GM19467 (cell line): Measurements from ENCODE around the gene OXCT1.
"Not testable (repeated sequence)": the region's sequence is repeated elsewhere in the genome, so short reads cannot be mapped to it uniquely, and the experiment has no call there.

Source experiments
- ATAC-seq: cut with Tn5 transposase; IDR thresholded peaks from one replicate; pipeline ENCODE4 v1.9.1; 2021; ENCODE audit warnings: mild to moderate bottlenecking, moderate library complexity; ENCODE audit not compliant: unreplicated experiment

OXCT1 gene

DNA sequence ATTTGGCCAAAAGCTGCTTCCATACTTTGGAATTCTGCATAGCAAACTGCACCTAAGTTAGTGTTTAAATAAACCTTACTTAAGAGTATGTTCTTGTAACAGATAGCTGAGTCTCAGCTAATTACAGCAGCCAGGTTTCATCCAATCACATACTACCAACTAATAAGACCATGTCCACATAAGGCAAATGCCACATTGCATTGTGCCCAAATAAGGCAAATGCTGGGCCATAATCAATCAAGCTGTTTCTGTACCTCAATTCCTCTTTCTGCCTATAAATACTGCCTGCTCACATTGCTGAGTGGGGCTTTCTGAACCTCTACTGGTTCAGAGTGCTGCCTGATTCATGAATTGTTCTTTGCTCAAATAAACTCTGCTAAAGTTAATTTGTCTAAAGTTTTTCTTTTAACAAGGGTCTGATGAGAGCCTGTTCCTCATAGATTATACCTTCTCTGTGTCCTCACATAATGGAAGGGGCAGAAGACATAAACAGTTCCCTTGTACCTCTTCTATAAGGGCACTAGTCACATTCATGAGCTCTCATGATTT is 4.4 kb upstream of the OXCT1 start:
- no peak for ATAC-seq

DNA sequence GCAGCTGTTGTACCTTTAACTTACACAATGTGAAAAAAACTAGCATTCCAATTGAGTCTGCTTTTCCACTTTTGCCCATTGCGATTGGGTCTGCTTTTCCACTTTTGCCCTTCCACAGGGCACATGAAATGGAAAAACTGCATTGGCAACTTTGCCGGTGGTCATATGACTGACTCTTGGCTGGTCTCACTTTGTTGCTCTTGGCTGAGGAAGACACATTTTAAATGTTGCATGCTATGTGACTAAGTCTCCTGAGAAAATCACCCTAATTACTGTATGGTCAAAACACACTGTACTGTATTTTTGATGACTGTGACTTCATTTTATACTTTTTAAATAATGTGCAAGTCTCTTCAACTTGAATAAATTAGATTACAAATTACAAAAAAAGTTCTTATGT is 1.6 kb upstream of the OXCT1 start:
- no peak for ATAC-seq

DNA sequence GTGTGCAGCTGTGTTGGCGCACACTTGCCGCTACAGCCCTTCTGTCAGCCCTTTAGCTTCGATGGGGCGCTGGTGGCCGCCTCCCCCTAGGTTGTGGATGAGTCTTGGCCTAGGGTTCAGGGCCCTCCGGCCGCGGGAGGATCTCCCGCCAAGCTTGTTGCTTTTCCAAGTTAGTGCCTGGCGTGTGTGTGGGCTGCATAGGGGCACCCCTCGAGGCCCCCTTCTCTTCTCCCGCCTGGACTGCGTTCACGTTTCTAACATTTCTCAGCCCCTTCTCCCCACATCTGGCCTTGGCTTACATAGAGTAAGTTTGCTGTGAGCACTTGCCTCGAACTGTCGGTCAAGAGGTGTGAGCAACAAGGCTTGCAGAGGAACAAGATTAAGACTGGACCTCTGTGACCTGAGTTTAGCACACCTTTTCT is 413 bp upstream of the OXCT1 start:
- ATAC-seq = no peak

GRCh38 chr5:41869151-41869723 is 988 bp downstream of the OXCT1 start:
- no peak for ATAC-seq

GRCh38 chr5:41863871-41864486 is 6.2 kb downstream of the OXCT1 start:
- no peak for ATAC-seq

GRCh38 chr5:41858890-41859289 is 11.3 kb downstream of the OXCT1 start:
- no peak for ATAC-seq

GRCh38 chr5:41857989-41858388 is 12.2 kb downstream of the OXCT1 start:
- no peak for ATAC-seq

DNA sequence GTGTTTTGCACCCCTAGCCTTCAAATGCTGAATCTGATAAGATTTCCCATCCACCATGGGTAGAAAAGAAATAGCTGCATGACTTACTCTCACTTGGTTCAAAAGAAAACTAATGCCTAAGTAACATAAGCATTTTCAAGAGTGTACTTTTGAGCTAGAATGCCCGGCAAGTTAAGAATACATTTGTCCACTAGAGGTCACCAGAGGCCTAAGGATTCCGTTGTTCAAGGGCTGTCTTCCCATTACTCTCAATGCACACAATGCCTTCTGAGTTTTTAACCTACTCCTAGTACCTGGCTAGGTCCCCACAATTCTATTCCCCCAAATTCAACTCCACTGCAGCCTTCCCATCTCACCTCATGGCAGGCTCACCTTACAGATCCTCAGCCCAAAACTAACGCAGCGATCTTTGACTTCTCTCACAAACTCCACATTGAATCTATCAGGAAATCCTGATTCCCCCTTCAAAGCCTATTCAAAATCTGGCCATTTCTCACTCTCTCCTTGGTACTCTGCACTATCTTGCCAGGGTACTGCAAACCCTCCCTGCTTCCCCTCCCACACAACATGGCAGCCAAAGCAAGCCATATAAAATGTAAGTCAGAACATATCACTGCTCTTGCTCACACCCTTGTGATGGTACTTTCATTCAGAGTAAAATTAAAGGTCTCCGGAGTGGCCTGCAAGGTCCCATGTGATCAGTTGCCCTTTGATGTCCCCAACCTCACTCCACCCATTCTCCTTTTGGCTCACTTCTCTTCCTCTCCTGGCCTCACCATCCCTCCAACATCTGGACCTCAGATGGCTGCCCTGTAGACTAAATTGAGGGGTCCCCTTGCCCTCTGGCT is 13.4 kb downstream of the OXCT1 start:
- peak; percentile 78 for ATAC-seq

GRCh38 chr5:41852293-41852692 is 17.9 kb downstream of the OXCT1 start:
- ATAC-seq = no peak

GRCh38 chr5:41851116-41851515 is 19.1 kb downstream of the OXCT1 start:
- ATAC-seq = no peak

GRCh38 chr5:41848983-41849382 is 21.2 kb downstream of the OXCT1 start:
- no peak for ATAC-seq

GRCh38 chr5:41845751-41846150 is 24.5 kb downstream of the OXCT1 start:
- not testable (repeated sequence) for ATAC-seq

- no peak for ATAC-seq
These were observed 25.7 kb downstream of the OXCT1 start for GRCh38 chr5:41844502-41844901.

GRCh38 chr5:41843456-41844370 is 26.5 kb downstream of the OXCT1 start:
- ATAC-seq = peak; percentile 49

DNA sequence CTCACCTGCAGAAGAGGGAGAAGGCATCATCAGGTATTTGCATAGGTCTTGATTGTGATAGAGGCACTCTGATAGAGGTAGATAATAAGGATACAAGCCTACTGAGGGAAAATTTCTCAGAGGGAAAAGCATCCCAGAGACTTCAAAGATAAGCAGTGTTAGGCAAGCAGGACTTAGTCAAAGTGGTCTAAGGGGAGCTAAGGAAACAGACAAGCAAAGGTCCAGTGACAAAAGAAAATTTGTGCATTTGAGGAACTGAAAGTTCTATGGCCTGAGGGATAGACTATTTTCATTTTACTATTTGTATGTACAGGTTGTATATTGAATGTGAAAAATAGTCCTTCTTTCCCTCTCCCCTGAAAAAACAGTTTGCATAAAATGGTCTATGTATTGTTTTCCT is 27.4 kb downstream of the OXCT1 start:
- ATAC-seq = peak; percentile 78

GRCh38 chr5:41841325-41841724 is 28.9 kb downstream of the OXCT1 start:
- ATAC-seq = no peak

DNA sequence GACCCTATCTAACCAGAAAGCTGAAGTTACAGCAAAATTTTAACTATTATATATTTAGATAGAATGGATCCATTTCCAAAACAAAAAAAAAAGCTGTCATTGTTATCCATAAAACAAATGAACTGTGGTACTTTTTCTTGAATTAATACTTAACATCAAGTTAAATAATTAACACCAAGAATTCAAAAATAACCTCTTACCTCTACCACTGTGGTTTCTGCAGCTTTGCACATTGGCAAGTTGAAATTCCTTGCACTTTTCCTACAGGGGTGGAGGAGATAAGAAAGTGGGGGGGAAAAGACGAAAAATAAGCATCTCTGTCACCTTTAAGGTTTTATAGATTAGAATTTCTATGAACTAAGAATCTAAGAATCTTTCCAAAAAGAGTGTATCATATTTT is 30.0 kb downstream of the OXCT1 start:
- ATAC-seq = no peak

DNA sequence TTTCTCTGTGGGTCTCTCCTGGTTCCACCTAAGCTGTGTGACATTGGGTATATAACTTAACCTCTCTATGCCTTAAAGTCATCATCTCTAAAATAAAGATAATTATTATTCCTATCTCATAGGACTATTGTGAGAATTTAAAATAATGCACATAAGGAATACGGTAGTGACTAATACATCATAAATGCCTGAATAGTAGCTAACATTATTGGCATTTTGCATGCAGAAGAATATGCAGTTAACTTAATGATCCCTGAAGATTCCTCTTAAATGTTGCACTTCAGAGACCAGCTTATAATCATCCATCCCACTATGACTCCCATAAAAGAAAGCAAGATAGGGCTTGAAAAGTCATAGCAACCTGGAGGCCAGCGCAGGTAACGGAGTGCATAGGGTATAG is 32.4 kb downstream of the OXCT1 start:
- ATAC-seq = no peak

- ATAC-seq = no peak
These were observed 34.6 kb downstream of the OXCT1 start for GRCh38 chr5:41835645-41836044.

GRCh38 chr5:41834506-41834905 is 35.7 kb downstream of the OXCT1 start:
- ATAC-seq = no peak

DNA sequence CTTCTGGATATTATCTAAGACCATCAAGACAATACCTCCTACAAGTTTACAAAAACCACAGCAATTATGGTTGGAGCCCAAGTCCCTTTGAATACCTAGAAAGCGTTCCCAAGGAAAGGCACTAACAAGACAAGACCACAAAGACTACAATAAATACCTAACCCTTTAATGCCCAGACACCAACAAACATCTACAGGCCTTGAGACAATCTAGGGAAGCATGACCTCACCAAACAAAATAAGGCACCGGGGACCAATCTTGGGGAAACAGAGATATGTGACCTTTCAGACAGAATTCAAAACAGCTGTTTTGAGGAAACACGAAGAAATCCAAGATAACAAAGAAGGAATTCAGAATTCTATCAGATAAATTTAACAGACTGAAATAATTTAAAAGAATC is 37.8 kb downstream of the OXCT1 start:
- no peak for ATAC-seq
